ENCODE results near the gene NLRP1. TPM values are rescaled to one million over a fixed set of nuclear protein-coding genes. Genes with fewer than 3 reads are reported as not detected.

Gene NLRP1
- total RNA-seq, 4 donors from 2014 or later = 23.3 to 72.5 (median 39.5) TPM

DNA sequence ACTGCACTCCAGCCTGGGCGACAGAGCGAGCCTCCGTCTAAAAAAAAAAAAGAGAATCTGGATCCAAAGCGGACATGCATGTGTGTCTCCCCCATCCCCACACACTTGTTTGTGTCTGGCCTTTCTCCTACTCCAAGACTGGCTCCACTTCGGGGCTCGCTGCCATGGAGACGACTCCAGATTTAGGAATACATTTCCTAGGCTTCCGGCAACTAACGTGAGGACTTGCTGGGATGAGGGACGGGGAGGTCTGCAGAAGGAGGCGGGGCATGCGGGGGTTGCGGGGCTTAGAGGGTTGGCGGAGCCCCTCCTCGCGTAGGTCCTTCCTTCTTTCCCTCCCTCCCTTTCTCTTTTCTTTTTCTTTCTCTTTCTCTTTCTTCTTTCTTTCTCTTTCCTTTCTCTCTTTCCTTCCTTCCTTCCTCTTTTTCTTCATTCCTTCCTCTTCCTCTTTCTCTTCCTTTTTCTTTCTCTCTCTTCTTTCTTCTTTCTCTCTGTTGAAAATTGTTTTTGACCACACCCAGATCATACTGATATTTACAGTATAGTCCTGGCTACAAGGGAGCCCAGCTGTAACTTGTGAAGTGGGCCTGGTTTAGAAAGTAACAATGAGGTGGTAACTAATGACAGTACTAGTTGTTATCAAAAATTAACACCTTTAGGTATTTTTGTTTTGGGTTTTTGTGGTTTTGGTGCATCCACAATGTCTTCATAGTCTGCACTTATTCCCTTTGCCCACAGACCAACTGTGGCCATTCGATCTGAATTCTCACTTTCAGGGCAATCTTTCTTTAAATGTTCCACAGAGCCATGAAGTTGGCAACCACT is 72.7 kb downstream of the NLRP1 start:
- no peak for TF ChIP-seq CTCF (IDR thresholded peaks at IDR 0.05; ENCODE audit: low read depth)

DNA sequence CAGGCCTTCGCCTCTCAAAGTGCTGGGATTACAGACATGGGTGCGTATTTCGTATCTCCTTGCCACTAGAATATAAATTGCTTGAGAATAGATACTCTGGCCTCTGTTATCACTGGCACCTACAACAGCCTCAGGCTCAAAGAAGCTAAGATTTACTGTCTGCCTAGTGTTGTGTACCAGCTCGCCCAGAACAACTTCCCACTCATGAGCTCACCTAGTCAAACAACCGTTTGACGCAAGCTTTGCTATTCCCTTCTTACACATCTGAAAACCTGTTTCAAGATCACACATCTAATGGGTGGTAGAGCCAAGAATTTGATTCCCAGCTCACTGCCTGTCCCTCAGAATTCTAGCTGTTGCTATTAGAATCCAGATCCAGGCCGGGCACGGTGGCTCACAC is 73.5 kb downstream of the NLRP1 start:
- no peak for TF ChIP-seq CTCF (IDR thresholded peaks at IDR 0.05; ENCODE audit: low read depth)

- no peak for TF ChIP-seq CTCF (IDR thresholded peaks at IDR 0.05; ENCODE audit: low read depth)
Observed at GRCh38 chr17:5509482-5509881, 74.8 kb downstream of the NLRP1 start.

GRCh38 chr17:5508810-5509209 is 75.5 kb downstream of the NLRP1 start:
- TF ChIP-seq CTCF (IDR thresholded peaks at IDR 0.05; ENCODE audit: low read depth) = no peak

GRCh38 chr17:5506307-5506706 is 78.0 kb downstream of the NLRP1 start:
- no peak for TF ChIP-seq CTCF (IDR thresholded peaks at IDR 0.05; ENCODE audit: low read depth)

GRCh38 chr17:5502552-5502951 is 81.8 kb downstream of the NLRP1 start:
- TF ChIP-seq CTCF (IDR thresholded peaks at IDR 0.05; ENCODE audit: low read depth) = no peak

GRCh38 chr17:5501685-5502084 is 82.6 kb downstream of the NLRP1 start:
- TF ChIP-seq CTCF (IDR thresholded peaks at IDR 0.05; ENCODE audit: low read depth) = no peak
